DOHH2 (cell line): ENCODE data around the gene RNF150.

Experiments
- H3F3A ChIP-seq: fragments of 200-600 bp; sonication (generic), shearing (Covaris generic); 2 replicates; pipeline ENCODE4 v1.6.0; 2016; ENCODE audit warnings: antibody characterized with exemption, mild to moderate bottlenecking; ENCODE audit not compliant: control insufficient read depth, insufficient read depth
- H3K27ac ChIP-seq: fragments of 200-600 bp; sonication (generic); 2 replicates; pipeline ENCODE4 v1.5.1; 2014; ENCODE audit warnings: low read depth, mild to moderate bottlenecking, low read length, moderate library complexity
- H3K27me3 ChIP-seq: fragments of 200-600 bp; sonication (generic); 2 replicates; pipeline ENCODE4 v1.6.1; 2014; ENCODE audit warnings: mild to moderate bottlenecking, low read length, mixed read lengths; ENCODE audit not compliant: control insufficient read depth
- H3K36me3 ChIP-seq: fragments of 200-600 bp; sonication (generic); 2 replicates; pipeline ENCODE4 v1.6.1; 2014; ENCODE audit warnings: mild to moderate bottlenecking, low read length, moderate library complexity, mixed read lengths; ENCODE audit not compliant: control insufficient read depth
- H3K4me1 ChIP-seq: fragments of 200-600 bp; sonication (generic); 2 replicates; pipeline ENCODE4 v1.6.1; 2014; ENCODE audit warnings: mild to moderate bottlenecking, low read length, mixed read lengths; ENCODE audit not compliant: control insufficient read depth
- H3K4me2 ChIP-seq: fragments of 200-600 bp; sonication (generic); 2 replicates; pipeline ENCODE4 v1.6.0; 2014; ENCODE audit warnings: mild to moderate bottlenecking, low read length, moderate library complexity
- H3K4me3 ChIP-seq: fragments of 200-600 bp; sonication (generic); 2 replicates; pipeline ENCODE4 v1.5.1; 2014; ENCODE audit warnings: mild to moderate bottlenecking, low read length, mixed read lengths
- H3K79me2 ChIP-seq: fragments of 200-600 bp; sonication (generic); 2 replicates; pipeline ENCODE4 v1.6.1; 2014; ENCODE audit warnings: mild to moderate bottlenecking, low read length, mixed read lengths; ENCODE audit not compliant: control insufficient read depth
- H3K9me2 ChIP-seq: fragments of 200-600 bp; sonication (generic); replicated peaks from 2 replicates; pipeline ENCODE4 v1.6.1; 2014; ENCODE audit warnings: mild to moderate bottlenecking, low read length, mixed read lengths; ENCODE audit not compliant: control insufficient read depth
- H3K9me3 ChIP-seq: fragments of 200-600 bp; sonication (generic); 2 replicates; pipeline ENCODE4 v1.6.1; 2014; ENCODE audit warnings: antibody characterized with exemption, low read length, mixed read lengths; ENCODE audit not compliant: control insufficient read depth, insufficient read depth
- H4K20me1 ChIP-seq: fragments of 200-600 bp; sonication (generic); 2 replicates; pipeline ENCODE4 v1.6.0; 2014; ENCODE audit warnings: low read depth, mild to moderate bottlenecking, antibody characterized with exemption, low read length, moderate library complexity; ENCODE audit not compliant: control insufficient read depth, insufficient read depth
- CTCF ChIP-seq: fragments of 200-600 bp; sonication (generic); IDR thresholded peaks from one replicate; pipeline ENCODE4 v1.5.1; 2014; ENCODE audit warnings: antibody characterized with exemption, mild to moderate bottlenecking, low read depth, low read length; ENCODE audit not compliant: poor library complexity, severe bottlenecking
- EZH2phosphoT487 ChIP-seq: fragments of 200-600 bp; sonication (generic); IDR thresholded peaks from 2 replicates; pipeline ENCODE4 v1.6.1; 2017; ENCODE audit warnings: borderline replicate concordance, mild to moderate bottlenecking, antibody characterized with exemption, low read length, moderate library complexity, mixed read lengths

RNF150 gene

GRCh38 chr4:141153751-141154510 lies 20.7 kb upstream of the RNF150 start:
- no peaks in the 10 kb centered on the region for H3K36me3 ChIP-seq
- no peaks in the 10 kb centered on the region for H3F3A ChIP-seq
- no peaks in the 10 kb centered on the region for H4K20me1 ChIP-seq
- no peak overlapping the region for H3K4me2 ChIP-seq
- H3K79me2 ChIP-seq: no peaks in the 10 kb centered on the region
- H3K27me3 ChIP-seq: no peaks in the 10 kb centered on the region
- TF ChIP-seq CTCF (no peak), EZH2phosphoT487 (no peak)
- H3K9me2 ChIP-seq: no peaks in the 10 kb centered on the region
- H3K4me1 ChIP-seq: no peaks in the 10 kb centered on the region
- H3K4me3 ChIP-seq: no peak overlapping the region
- no peak overlapping the region for H3K27ac ChIP-seq
- no peaks in the 10 kb centered on the region for H3K9me3 ChIP-seq

GRCh38 chr4:141144207-141144606 lies 10.9 kb upstream of the RNF150 start:
- Histone ChIP-seq H3K27me3 (peaks cover 3% of the 10 kb centered on the region), H3K36me3 (no peaks in the 10 kb centered on the region), H3K79me2 (no peaks in the 10 kb centered on the region), H3K4me1 (no peaks in the 10 kb centered on the region), H3K4me3 (no peak overlapping the region), H3K9me2 (no peaks in the 10 kb centered on the region), H3F3A (no peaks in the 10 kb centered on the region), H3K27ac (no peak overlapping the region), H3K9me3 (no peaks in the 10 kb centered on the region), H3K4me2 (no peak overlapping the region), H4K20me1 (no peaks in the 10 kb centered on the region)
- TF ChIP-seq EZH2phosphoT487: no peak
- no peak for TF ChIP-seq CTCF

GRCh38 chr4:141142423-141142822 lies 9.2 kb upstream of the RNF150 start:
- Histone ChIP-seq H3F3A (no peaks in the 10 kb centered on the region), H3K4me1 (no peaks in the 10 kb centered on the region), H3K4me3 (no peak overlapping the region), H3K9me3 (no peaks in the 10 kb centered on the region), H4K20me1 (no peaks in the 10 kb centered on the region), H3K27me3 (peaks cover 3% of the 10 kb centered on the region), H3K36me3 (no peaks in the 10 kb centered on the region), H3K4me2 (no peak overlapping the region), H3K9me2 (no peaks in the 10 kb centered on the region), H3K27ac (no peak overlapping the region), H3K79me2 (no peaks in the 10 kb centered on the region)
- TF ChIP-seq CTCF: no peak
- TF ChIP-seq EZH2phosphoT487: no peak
